ENCODE measurements around the gene RBM44. TPM values are rescaled to one million over a fixed set of nuclear protein-coding genes. Genes with fewer than 3 reads are reported as not detected.

RBM44 gene
- total and polyA plus RNA-seq, 2 experiments from 2014 or later: 0.11 TPM; not detected in 1

GRCh38 chr2:237873897-237874551 lies 75.4 kb downstream of the RBM44 start:
- H3K27me3 ChIP-seq (replicated peaks; ENCODE audit: insufficient read depth): no peaks in the 10 kb centered on the region
- H3K4me2 ChIP-seq (ENCODE audit: unreplicated experiment): peak overlapping the region; percentile 79
- H3F3A ChIP-seq (ENCODE audit: insufficient read depth): no peaks in the 10 kb centered on the region; the same call in 1 of the 2 replicates
- no peak overlapping the region for H3K4me3 ChIP-seq
- H3K9me2 ChIP-seq (ENCODE audit: insufficient read depth): no peaks in the 10 kb centered on the region
- H3K79me2 ChIP-seq (ENCODE audit: insufficient read depth): no peaks in the 10 kb centered on the region
- H4K20me1 ChIP-seq (ENCODE audit: insufficient read depth): no peaks in the 10 kb centered on the region
- no peak overlapping the region for H3K9ac ChIP-seq
- no peak for DNase-seq
- H3K9me3 ChIP-seq (ENCODE audit: low read depth): no peaks in the 10 kb centered on the region
- TF ChIP-seq EZH2phosphoT487 (IDR thresholded peaks at IDR 0.05; ENCODE audit: insufficient read depth, low read depth) (no peak), EZH2 (IDR thresholded peaks at IDR 0.05; ENCODE audit: insufficient read depth, poor library complexity, severe bottlenecking) (no peak)
- WGBS, 2 experiments (ENCODE audit: low coverage in 1 of 2, low lambda C conversion rate in 2 of 2, missing lambda C conversion rate in 2 of 2): 96 to 97% methylated on average over 14 of the region's 14 CpGs
- in situ Hi-C loops (cut with MboI): no loop called here
- 0 out of 2 replicates have a peak overlapping the region, but pooled peaks have one; percentile 59 for H2AFZ ChIP-seq
- peak overlapping the region; percentile 46 for H3K27ac ChIP-seq
- peaks cover 20% of the 10 kb centered on the region for H3K4me1 ChIP-seq (ENCODE audit: insufficient read depth)
- no peaks in the 10 kb centered on the region for H3K36me3 ChIP-seq (ENCODE audit: low read depth)

GRCh38 chr2:237874585-237875161 lies 76.1 kb downstream of the RBM44 start:
- Histone ChIP-seq H3K4me1 (ENCODE audit: insufficient read depth) (peaks cover 21% of the 10 kb centered on the region), H3K79me2 (ENCODE audit: insufficient read depth) (no peaks in the 10 kb centered on the region), H3K4me3 (peak overlapping the region; percentile 44; the same call in 1 of the 2 replicates), H3K9me3 (ENCODE audit: low read depth) (no peaks in the 10 kb centered on the region), H3K27me3 (replicated peaks; ENCODE audit: insufficient read depth) (no peaks in the 10 kb centered on the region), H3K27ac (peak overlapping the region; percentile 46), H3K36me3 (ENCODE audit: low read depth) (no peaks in the 10 kb centered on the region), H3F3A (ENCODE audit: insufficient read depth) (no peaks in the 10 kb centered on the region; the same call in 1 of the 2 replicates), H3K9ac (peak overlapping the region; percentile 19; the same call in 1 of the 2 replicates), H3K9me2 (ENCODE audit: insufficient read depth) (no peaks in the 10 kb centered on the region), H4K20me1 (ENCODE audit: insufficient read depth) (no peaks in the 10 kb centered on the region), H3K4me2 (ENCODE audit: unreplicated experiment) (peak overlapping the region; percentile 79), H2AFZ (peak overlapping the region; percentile 59; the same call in 1 of the 2 replicates)
- peak; percentile 96 for DNase-seq
- WGBS, 2 experiments (ENCODE audit: low coverage in 1 of 2, low lambda C conversion rate in 2 of 2, missing lambda C conversion rate in 2 of 2): 42 to 46% methylated on average over 7 of the region's 7 CpGs
- in situ Hi-C loops (cut with MboI): no loop called here
- TF ChIP-seq EZH2phosphoT487 (IDR thresholded peaks at IDR 0.05; ENCODE audit: insufficient read depth, low read depth): no peak
- no peak for TF ChIP-seq EZH2 (IDR thresholded peaks at IDR 0.05; ENCODE audit: insufficient read depth, poor library complexity, severe bottlenecking)

DNA sequence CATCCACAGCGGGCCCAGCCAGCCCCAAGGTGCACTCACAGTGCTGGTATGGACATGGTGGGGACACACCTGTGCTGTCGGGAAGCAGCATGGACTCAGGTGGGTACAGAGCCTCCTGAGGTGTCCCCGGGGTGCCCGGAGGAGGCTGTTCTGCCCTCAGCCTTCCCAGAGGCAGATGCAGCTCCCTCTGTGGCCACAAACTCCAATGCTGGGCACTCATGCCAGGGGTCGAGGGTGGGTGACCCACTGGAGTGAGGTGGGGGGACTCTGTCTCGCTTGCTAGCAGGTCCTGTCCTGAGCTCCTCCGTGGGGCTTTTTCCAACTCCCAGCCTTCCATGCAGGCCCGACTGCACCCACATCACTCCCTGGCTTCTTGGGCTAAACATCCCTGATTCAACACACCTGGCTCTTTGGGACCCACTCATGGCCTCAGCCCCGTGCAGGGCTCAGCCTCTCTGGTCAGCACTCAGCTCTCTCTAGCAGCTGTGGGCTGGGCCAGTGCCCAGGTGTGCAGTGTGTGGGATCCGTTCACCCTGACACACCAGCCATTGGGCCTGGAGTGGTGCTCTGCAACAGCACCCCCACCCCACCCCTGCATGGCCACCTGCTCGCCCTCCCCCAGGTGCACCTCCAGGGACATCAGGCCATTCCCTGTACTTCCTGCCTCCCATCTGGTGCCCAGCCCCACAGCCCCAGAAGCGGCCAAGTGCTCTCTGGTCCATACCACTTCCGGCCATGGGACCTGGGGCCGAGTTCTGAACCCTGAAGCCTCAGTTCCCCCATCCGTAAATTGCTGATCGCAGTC lies 76.9 kb downstream of the RBM44 start:
- in situ Hi-C loops (cut with MboI): no loop called here
- TF ChIP-seq EZH2 (IDR thresholded peaks at IDR 0.05; ENCODE audit: insufficient read depth, poor library complexity, severe bottlenecking): no peak
- TF ChIP-seq EZH2phosphoT487 (IDR thresholded peaks at IDR 0.05; ENCODE audit: insufficient read depth, low read depth): no peak
- Histone ChIP-seq H3K27ac (peak overlapping the region; percentile 46), H3K4me3 (no peak overlapping the region), H3K9ac (peak overlapping the region; percentile 19; the same call in 1 of the 2 replicates), H3K9me3 (ENCODE audit: low read depth) (no peaks in the 10 kb centered on the region), H3K4me2 (ENCODE audit: unreplicated experiment) (peak overlapping the region; percentile 79), H2AFZ (no peak overlapping the region), H3K9me2 (ENCODE audit: insufficient read depth) (no peaks in the 10 kb centered on the region), H3K4me1 (ENCODE audit: insufficient read depth) (peaks cover 21% of the 10 kb centered on the region), H3F3A (ENCODE audit: insufficient read depth) (no peaks in the 10 kb centered on the region; the same call in 1 of the 2 replicates), H3K27me3 (replicated peaks; ENCODE audit: insufficient read depth) (no peaks in the 10 kb centered on the region), H3K79me2 (ENCODE audit: insufficient read depth) (no peaks in the 10 kb centered on the region), H4K20me1 (ENCODE audit: insufficient read depth) (no peaks in the 10 kb centered on the region), H3K36me3 (ENCODE audit: low read depth) (no peaks in the 10 kb centered on the region)
- WGBS, 2 experiments (ENCODE audit: low coverage in 1 of 2, low lambda C conversion rate in 2 of 2, missing lambda C conversion rate in 2 of 2): 91 to 93% methylated on average over 13 to 14 of the region's 16 CpGs
- no peak for DNase-seq

DNA sequence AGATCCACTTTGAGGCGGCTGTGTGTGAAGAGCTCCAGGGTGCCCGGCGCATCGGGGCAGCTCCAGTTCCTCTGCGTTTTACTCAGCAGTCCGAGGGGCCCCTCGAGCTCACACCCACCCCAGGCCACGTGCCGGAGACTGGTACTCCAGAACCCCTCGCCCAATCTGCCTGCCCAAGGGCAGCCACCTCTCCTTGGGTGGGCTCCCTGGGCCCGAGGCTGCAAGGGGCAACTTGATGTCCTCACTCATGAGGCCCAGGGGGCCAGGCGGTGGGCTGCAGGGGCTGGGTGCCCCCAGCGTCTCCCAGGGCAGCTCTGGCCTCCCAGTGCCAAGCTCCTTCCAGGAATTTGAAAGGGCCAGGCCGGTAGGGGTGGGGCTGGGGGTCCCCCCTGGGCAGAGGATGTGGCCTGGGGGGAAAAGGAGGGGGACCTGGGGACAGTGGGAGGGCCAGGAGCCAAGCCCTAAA lies 77.5 kb downstream of the RBM44 start:
- WGBS, 2 experiments (ENCODE audit: low coverage in 1 of 2, low lambda C conversion rate in 2 of 2, missing lambda C conversion rate in 2 of 2): 71 to 91% methylated on average over 5 to 14 of the region's 14 CpGs
- Histone ChIP-seq H3K79me2 (ENCODE audit: insufficient read depth) (no peaks in the 10 kb centered on the region), H2AFZ (no peak overlapping the region), H3K4me3 (no peak overlapping the region), H3K4me2 (ENCODE audit: unreplicated experiment) (no peak overlapping the region), H3K36me3 (ENCODE audit: low read depth) (no peaks in the 10 kb centered on the region), H3K9ac (no peak overlapping the region), H3K9me2 (ENCODE audit: insufficient read depth) (no peaks in the 10 kb centered on the region), H3K27ac (no peak overlapping the region), H4K20me1 (ENCODE audit: insufficient read depth) (no peaks in the 10 kb centered on the region), H3K27me3 (replicated peaks; ENCODE audit: insufficient read depth) (no peaks in the 10 kb centered on the region), H3K9me3 (ENCODE audit: low read depth) (no peaks in the 10 kb centered on the region), H3F3A (ENCODE audit: insufficient read depth) (no peaks in the 10 kb centered on the region; the same call in 1 of the 2 replicates), H3K4me1 (ENCODE audit: insufficient read depth) (peaks cover 21% of the 10 kb centered on the region)
- no peak for DNase-seq
- TF ChIP-seq EZH2 (IDR thresholded peaks at IDR 0.05; ENCODE audit: insufficient read depth, poor library complexity, severe bottlenecking) (no peak), EZH2phosphoT487 (IDR thresholded peaks at IDR 0.05; ENCODE audit: insufficient read depth, low read depth) (no peak)
- in situ Hi-C loops (cut with MboI): no loop called here
